Glomerular visceral epithelial cell (primary cell): ENCODE data around the gene ZMYM2.

ENCODE experiments used
- DNase-seq: peaks from one replicate; pipeline ENCODE4 v3.0.0-alpha.2; 2016; ENCODE audit errors: extremely low spot score

The ZMYM2 gene

GRCh38 chr13:20105161-20105689, 146.7 kb downstream of the ZMYM2 start:
- no peak for DNase-seq

- no peak for DNase-seq
Measured at GRCh38 chr13:20106742-20107141, 148.2 kb downstream of the ZMYM2 start.

- no peak for DNase-seq
Measured at GRCh38 chr13:20109037-20109436, 150.5 kb downstream of the ZMYM2 start.

- no peak for DNase-seq
Measured at GRCh38 chr13:20114066-20114610, 155.6 kb downstream of the ZMYM2 start.

- DNase-seq = no peak
Measured at GRCh38 chr13:20116213-20116612, 157.7 kb downstream of the ZMYM2 start.

GRCh38 chr13:20118268-20119140, 160.0 kb downstream of the ZMYM2 start:
- peak; percentile 58 for DNase-seq

- no peak for DNase-seq
Measured at GRCh38 chr13:20119960-20120359, 161.4 kb downstream of the ZMYM2 start.

GRCh38 chr13:20121159-20121525, 162.6 kb downstream of the ZMYM2 start:
- DNase-seq = no peak

- no peak for DNase-seq
Measured at GRCh38 chr13:20124303-20124702, 165.8 kb downstream of the ZMYM2 start.

GRCh38 chr13:20125129-20125782, 166.7 kb downstream of the ZMYM2 start:
- no peak for DNase-seq

- DNase-seq = no peak
Measured at GRCh38 chr13:20125783-20126165, 167.2 kb downstream of the ZMYM2 start.

- DNase-seq = no peak
Measured at GRCh38 chr13:20126541-20127261, 168.2 kb downstream of the ZMYM2 start.

GRCh38 chr13:20127262-20127561, 168.7 kb downstream of the ZMYM2 start:
- no peak for DNase-seq

- peak; percentile 46 for DNase-seq
Measured at GRCh38 chr13:20127562-20128458, 169.3 kb downstream of the ZMYM2 start.

- no peak for DNase-seq
Measured at GRCh38 chr13:20128459-20128931, 170.0 kb downstream of the ZMYM2 start.

GRCh38 chr13:20129076-20129475, 170.5 kb downstream of the ZMYM2 start:
- DNase-seq = no peak

- DNase-seq = no peak
Measured at GRCh38 chr13:20130012-20130411, 171.5 kb downstream of the ZMYM2 start.

- no peak for DNase-seq
Measured at GRCh38 chr13:20130652-20131051, 172.1 kb downstream of the ZMYM2 start.

- no peak for DNase-seq
Measured at GRCh38 chr13:20131057-20131832, 172.7 kb downstream of the ZMYM2 start.

- DNase-seq = no peak
Measured at GRCh38 chr13:20132052-20132634, 173.6 kb downstream of the ZMYM2 start.
